GM18519 (cell line): ENCODE measurements around the gene CELF2.

Experiments
- ATAC-seq: cut with Tn5 transposase; IDR thresholded peaks from one replicate; pipeline ENCODE4 v1.9.1; 2021; ENCODE audit warnings: mild to moderate bottlenecking, moderate library complexity; ENCODE audit not compliant: unreplicated experiment, low FRiP score

Gene CELF2

GRCh38 chr10:11088709-11089108 is 71.0 kb downstream of the CELF2 start:
- ATAC-seq = no peak

GRCh38 chr10:11089272-11089671 is 71.6 kb downstream of the CELF2 start:
- no peak for ATAC-seq

- ATAC-seq = no peak
These were observed 73.9 kb downstream of the CELF2 start for GRCh38 chr10:11091517-11092102.

DNA sequence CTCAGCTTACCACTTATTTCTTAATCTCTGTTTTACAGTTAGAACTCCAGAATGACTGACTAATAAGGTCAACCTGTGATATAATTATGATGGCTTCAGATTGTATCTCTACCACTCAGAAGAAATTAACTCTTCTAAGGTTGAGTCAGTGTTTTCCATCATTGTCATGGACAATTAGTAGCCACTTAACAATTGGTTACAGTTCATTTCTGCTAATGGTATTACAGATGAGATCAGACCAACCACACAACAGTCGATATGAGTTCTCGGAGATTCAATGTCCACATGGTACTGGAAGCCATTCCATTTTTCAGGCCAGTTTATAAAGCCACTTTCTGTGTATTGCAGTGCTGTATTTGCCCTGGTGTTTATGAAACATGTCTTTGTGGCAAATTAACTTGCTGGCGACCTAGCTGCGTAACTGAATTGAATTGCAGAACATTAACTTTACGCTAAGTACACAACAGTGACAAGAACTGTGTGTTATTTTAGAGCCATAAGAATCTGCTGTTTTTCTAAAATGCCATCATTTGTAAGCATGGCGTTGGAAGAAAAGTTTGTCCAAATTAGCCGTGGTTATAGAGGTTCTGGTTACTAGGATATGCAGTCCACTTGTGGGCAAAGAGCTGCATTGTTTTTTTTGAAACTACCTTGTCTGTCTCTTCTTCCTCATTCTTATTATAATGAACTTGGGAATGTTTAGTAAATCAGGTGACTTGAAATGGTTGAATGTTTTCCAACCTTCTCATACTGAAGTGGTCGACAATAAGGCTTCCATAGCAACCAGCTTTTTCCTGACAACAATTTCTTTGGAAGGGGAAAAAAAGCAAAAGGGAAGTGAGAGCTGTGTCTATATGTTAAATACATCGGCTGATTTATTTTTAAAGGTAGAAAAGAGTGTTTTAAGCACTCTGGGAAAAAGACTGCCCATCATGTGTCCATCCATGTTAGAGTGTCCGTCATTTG is 76.4 kb downstream of the CELF2 start:
- ATAC-seq = no peak

DNA sequence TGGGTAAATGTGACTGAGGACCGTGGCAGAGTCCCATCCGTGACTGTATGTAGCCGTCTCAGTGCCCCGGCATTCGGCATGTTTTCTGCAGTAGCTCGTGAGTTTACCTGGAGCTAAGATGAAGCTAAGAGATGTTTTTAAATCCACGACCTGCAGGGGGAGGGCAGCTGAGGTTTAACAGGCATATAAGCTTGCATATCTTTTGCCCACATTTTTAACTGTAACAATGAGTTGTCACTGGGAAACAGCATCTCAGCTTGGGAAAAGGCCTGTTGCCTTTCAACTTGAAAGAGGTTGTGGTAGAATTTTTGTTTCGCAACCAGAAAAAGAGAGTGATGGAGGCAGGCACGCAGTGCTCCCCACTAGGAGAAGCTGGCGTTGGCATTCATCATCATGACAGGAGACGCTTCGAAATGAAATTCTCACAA is 77.7 kb downstream of the CELF2 start:
- no peak for ATAC-seq

DNA sequence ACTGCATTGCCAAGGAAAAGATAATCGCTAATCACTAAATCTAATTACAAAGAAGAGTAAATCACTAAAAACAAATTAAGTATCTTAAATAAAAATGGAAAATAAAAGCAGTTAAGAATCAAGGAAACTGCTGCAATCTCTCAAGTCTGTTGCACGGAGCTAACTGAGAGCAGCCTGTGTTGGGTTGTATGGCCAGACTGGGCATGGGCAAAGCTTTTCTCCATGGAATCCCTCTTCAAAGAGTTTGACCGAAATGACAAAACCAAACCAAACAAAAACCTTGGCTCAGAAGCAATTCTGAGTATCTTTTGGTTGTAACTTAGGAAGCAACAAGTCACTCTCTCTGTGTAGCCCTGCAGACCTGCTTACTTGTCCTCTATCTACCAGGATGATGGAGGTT is 78.8 kb downstream of the CELF2 start:
- no peak for ATAC-seq

DNA sequence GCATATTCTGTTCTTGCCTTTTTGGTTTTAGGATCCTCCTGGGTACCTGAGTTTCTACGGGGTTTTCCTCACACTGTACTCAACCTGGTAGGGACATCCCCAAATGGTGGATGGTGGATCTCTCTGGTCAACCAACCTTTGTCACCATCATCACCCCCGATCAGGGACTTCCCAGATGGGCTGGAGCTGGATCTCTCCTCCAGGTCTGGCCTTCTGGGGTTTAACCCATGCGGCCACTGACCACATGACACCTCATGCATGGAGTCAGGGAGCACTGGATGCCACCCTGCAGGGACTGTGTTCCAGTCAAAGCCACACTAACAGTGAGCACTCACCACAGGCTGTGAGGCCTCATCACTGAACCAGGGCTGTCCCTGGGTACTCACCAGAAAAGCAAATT is 80.0 kb downstream of the CELF2 start:
- ATAC-seq = peak; percentile 64

DNA sequence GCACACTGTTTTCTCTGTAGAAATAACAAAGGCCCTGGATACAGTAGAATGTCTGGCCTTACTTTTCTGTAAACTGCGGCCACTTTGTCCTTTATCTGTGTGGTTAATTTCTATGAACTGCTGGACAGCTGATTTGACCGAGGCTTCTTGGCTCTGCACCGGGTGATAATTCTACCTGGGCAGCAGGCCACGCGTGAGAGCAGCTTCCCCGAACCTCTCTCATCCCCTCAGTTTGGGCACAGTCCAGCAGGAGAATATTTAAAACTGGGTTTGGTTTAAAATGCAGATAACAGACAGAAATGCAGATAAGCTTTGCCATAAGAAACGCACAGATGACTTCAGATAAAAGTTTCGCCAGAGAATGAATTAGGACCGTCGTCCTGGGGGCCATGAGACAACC is 81.0 kb downstream of the CELF2 start:
- no peak for ATAC-seq

- no peak for ATAC-seq
These were observed 87.4 kb downstream of the CELF2 start for GRCh38 chr10:11104772-11105675.

DNA sequence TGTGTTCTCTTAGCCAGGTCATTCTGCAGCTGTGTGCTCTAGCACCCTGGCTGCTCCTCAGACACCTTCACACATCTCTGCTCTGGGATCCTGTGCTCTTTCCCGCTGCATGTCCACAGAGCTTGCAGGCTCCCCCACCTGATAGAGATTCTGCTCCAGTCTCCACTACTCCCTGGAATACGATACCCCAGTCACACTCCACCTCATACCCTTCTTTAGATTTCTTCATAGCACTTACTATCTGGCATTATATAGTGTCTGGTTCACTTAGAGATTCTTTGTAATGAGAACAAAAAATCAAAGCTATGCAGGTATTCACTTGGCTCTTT is 88.0 kb downstream of the CELF2 start:
- ATAC-seq = no peak

- peak; percentile 55 for ATAC-seq
These were observed 89.1 kb downstream of the CELF2 start for GRCh38 chr10:11106621-11107374.

- ATAC-seq = no peak
These were observed 90.3 kb downstream of the CELF2 start for GRCh38 chr10:11107948-11108347.

GRCh38 chr10:11108356-11108755 is 90.7 kb downstream of the CELF2 start:
- ATAC-seq = no peak

DNA sequence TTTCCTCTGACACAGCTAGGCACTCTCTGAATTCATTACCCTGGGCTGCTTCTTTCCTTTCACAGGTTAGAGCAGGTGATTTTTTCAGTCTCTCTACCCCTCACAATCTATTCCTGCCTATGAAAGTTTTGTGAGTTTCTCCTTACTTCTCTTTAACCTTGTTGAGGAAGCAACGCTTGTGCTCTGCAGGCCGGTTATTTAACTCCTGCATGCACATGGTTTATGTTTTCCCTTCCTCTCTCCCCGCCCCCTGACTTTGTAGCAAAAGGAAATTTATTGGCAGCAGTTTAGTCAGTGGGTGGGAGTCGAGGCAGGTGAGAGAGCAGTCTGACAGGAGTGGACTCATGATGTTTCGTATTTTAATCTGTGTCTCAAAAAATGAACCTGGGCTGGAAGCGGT is 91.9 kb downstream of the CELF2 start:
- no peak for ATAC-seq

GRCh38 chr10:11110539-11110938 is 92.9 kb downstream of the CELF2 start:
- ATAC-seq = no peak

GRCh38 chr10:11111490-11111889 is 93.8 kb downstream of the CELF2 start:
- ATAC-seq = no peak

DNA sequence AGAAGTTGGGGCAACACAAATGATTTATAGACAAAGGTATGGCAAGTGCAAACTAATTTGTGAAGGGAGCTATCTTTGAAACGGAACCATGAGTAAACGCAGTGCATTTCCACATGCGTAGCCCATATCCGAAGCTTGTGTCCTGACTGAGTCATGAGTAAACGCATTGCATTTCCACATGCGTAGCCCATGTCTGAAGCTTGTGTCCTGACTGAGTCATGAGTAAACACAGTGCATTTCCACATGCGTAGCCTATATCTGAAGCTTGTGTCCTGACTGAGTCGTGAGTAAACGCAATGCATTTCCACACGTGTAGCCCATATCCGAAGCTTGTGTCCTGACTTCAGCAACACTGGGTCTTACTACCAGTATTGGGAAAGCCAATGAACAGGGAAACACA is 95.0 kb downstream of the CELF2 start:
- ATAC-seq = no peak

DNA sequence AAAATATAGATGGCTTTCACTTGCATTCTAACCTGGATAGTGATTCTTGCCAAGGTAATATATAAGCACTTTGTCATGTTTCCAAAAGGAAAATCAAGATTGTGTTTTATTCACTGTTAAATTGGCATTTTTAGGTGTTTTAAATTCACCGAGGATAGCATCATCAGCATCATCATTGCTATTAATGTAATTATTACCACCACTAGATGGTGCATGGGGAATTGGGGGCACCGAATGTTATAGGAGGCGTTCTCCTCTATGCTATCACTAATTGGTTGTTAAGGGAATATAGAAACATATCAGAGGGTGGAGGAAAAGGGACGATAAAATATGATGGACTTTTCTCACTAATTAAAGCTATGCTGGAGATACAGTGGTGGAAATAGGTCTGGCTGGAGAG is 95.5 kb downstream of the CELF2 start:
- ATAC-seq = peak; percentile 60

DNA sequence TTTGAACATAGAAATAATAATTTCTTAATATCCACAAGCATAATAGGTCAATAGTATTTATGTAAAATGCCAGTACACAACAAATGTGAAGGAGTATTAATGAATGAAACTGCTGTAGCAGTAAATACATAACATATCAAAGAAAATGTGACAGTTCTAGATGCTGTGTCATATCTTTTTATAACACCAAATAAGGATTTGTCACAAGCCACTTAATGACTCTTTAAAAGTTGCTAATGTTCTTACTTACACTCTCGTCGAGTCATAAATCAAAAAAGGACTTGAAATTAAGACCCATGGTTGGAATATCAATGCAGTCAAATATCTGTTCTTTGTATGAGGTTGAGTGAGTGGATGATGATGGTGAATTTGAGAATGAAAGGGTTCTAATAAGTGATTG is 96.6 kb downstream of the CELF2 start:
- ATAC-seq = no peak

GRCh38 chr10:11115337-11115736 is 97.7 kb downstream of the CELF2 start:
- ATAC-seq = no peak
